Keratinocyte (primary cell): ENCODE results near the gene CD36. TPM values are rescaled to one million over a fixed set of nuclear protein-coding genes. Genes with fewer than 3 reads are reported as not detected.

ENCODE experiments used
- DNase-seq: peaks from one replicate; pipeline ENCODE4 v3.0.0-alpha.2; 2011; ENCODE audit warnings: low read depth, missing footprints, low spot score
- FAIRE-seq: peaks from 2 replicates; lab custom pipeline; 2011; peaks lifted over from hg19 to GRCh38; lab: Jason Lieb, UNC
- H2AFZ ChIP-seq: 2 replicates; pipeline ENCODE4 v1.6.0; 2012; ENCODE audit warnings: low read length, control low read depth, inconsistent platforms; ENCODE audit not compliant: control insufficient read depth
- H3K27ac ChIP-seq: 2 replicates; pipeline ENCODE4 v1.5.1; 2011; ENCODE audit warnings: low read length; ENCODE audit not compliant: control insufficient read depth, insufficient read depth
- H3K27me3 ChIP-seq: 3 replicates; pipeline ENCODE4 v1.6.0; 2011; ENCODE audit warnings: low read length; ENCODE audit not compliant: control insufficient read depth, insufficient read depth; ENCODE audit errors: extremely low read depth
- H3K36me3 ChIP-seq, 2 experiments: 2 replicates in 1 of 2; 3 replicates in 1 of 2; pipeline ENCODE4 v1.5.1; 2011; ENCODE audit warnings: low read length in 2 of 2, mild to moderate bottlenecking in 1 of 2; ENCODE audit not compliant: control insufficient read depth in 2 of 2, insufficient read depth in 2 of 2; ENCODE audit errors: extremely low read depth in 1 of 2
- H3K4me1 ChIP-seq: 3 replicates; pipeline ENCODE4 v1.5.1; 2011; ENCODE audit warnings: low read length; ENCODE audit not compliant: control insufficient read depth, insufficient read depth; ENCODE audit errors: extremely low read depth
- H3K4me2 ChIP-seq: 3 replicates; pipeline ENCODE4 v1.6.0; 2011; ENCODE audit warnings: low read depth, low read length; ENCODE audit not compliant: control insufficient read depth, insufficient read depth; ENCODE audit errors: extremely low read depth
- H3K4me3 ChIP-seq, 3 experiments: fragments of 200-600 bp in 1 of 3; sonication (generic) in 1 of 3; 2 replicates in 2 of 3; 3 replicates in 1 of 3; pipeline ENCODE4 v1.5.1; 2011 to 2016; ENCODE audit warnings: low read length in 3 of 3, mild to moderate bottlenecking in 3 of 3, control low read depth in 2 of 3, inconsistent platforms in 1 of 3, low read depth in 1 of 3, mixed read lengths in 1 of 3, mixed run types in 1 of 3, moderate library complexity in 1 of 3; ENCODE audit not compliant: control insufficient read depth in 2 of 3, insufficient read depth in 2 of 3; ENCODE audit errors: extremely low read depth in 1 of 3
- H3K79me2 ChIP-seq: 2 replicates; pipeline ENCODE4 v1.6.0; 2012; ENCODE audit warnings: low read length; ENCODE audit not compliant: control insufficient read depth, insufficient read depth
- H3K9ac ChIP-seq: 3 replicates; pipeline ENCODE4 v1.6.0; 2011; ENCODE audit warnings: low read length; ENCODE audit not compliant: control insufficient read depth, insufficient read depth; ENCODE audit errors: extremely low read depth
- H3K9me1 ChIP-seq: 3 replicates; pipeline ENCODE4 v1.6.0; 2011; ENCODE audit warnings: low read length; ENCODE audit not compliant: control insufficient read depth, insufficient read depth; ENCODE audit errors: extremely low read depth
- H3K9me3 ChIP-seq: 2 replicates; pipeline ENCODE4 v1.5.1; 2012; ENCODE audit warnings: low read depth, low read length; ENCODE audit not compliant: control insufficient read depth
- H4K20me1 ChIP-seq: 3 replicates; pipeline ENCODE4 v1.6.0; 2011; ENCODE audit warnings: low read length; ENCODE audit not compliant: control insufficient read depth, insufficient read depth; ENCODE audit errors: extremely low read depth
- EZH2 ChIP-seq: IDR thresholded peaks from one replicate; pipeline ENCODE4 v1.6.1; 2012; ENCODE audit warnings: inconsistent platforms, mild to moderate bottlenecking, low read length, moderate library complexity
- dilution Hi-C: fragments of 300-500 bp; cut with MboI; formaldehyde crosslinking; loops from one replicate; pipeline ENCODE4 v1.7.0; 2020; ENCODE audit warnings: low sequenced_read_pairs; ENCODE audit not compliant: extremely low pct_ligation_motif_present
- polyA plus RNA-seq, 5 experiments: library from polyadenylated mRNA; depleted of rRNA in 3 of 5; stranded (reverse) in 3 of 5; stranded (forward) in 1 of 5; unstranded in 1 of 5; fragments of >200 nt; gene quantifications; 1 replicate in 1 of 5; 2 replicates in 3 of 5; 3 replicates in 1 of 5; pipeline versions ENCODE4 v1.2.1 to v1.2.3, GENCODE V29; 2011 to 2012; ENCODE audit warnings: missing spikeins in 2 of 5, low read depth in 1 of 5, low replicate concordance in 1 of 5
- TF ChIP-seq, protein P1 (sequence below), 3 experiments: IDR thresholded peaks in 1 of 3; conservative IDR thresholded peaks in 1 of 3; optimal IDR thresholded peaks in 1 of 3; 2 replicates in 2 of 3; 3 replicates in 1 of 3; pipeline versions ENCODE3 to v1.5.1; 2011; ENCODE audit warnings: low read length in 3 of 3, mild to moderate bottlenecking in 3 of 3, moderate library complexity in 2 of 3, control low read depth in 1 of 3, inconsistent platforms in 1 of 3; ENCODE audit not compliant: insufficient read depth in 2 of 3; ENCODE audit errors: extremely low read depth in 1 of 3

The CD36 gene
- polyA plus RNA-seq, 1 donor (not counting 4 experiments of a cell fraction or from before 2014, with no cell fraction given), result 0.59 TPM

- TF ChIP-seq, protein P1, sequence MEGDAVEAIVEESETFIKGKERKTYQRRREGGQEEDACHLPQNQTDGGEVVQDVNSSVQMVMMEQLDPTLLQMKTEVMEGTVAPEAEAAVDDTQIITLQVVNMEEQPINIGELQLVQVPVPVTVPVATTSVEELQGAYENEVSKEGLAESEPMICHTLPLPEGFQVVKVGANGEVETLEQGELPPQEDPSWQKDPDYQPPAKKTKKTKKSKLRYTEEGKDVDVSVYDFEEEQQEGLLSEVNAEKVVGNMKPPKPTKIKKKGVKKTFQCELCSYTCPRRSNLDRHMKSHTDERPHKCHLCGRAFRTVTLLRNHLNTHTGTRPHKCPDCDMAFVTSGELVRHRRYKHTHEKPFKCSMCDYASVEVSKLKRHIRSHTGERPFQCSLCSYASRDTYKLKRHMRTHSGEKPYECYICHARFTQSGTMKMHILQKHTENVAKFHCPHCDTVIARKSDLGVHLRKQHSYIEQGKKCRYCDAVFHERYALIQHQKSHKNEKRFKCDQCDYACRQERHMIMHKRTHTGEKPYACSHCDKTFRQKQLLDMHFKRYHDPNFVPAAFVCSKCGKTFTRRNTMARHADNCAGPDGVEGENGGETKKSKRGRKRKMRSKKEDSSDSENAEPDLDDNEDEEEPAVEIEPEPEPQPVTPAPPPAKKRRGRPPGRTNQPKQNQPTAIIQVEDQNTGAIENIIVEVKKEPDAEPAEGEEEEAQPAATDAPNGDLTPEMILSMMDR (optimal IDR thresholded peaks at IDR 0.05 in 1 of 3, IDR thresholded peaks at IDR 0.05 in 1 of 3, conservative IDR thresholded peaks at IDR 0.05 in 1 of 3; ENCODE audit: extremely low read depth in 1 of 3, insufficient read depth in 2 of 3, low read length in 3 of 3), result no peak
- no peak for TF ChIP-seq EZH2
- no peaks in the 10 kb centered on the region for H3K36me3 ChIP-seq
- no peaks in the 10 kb centered on the region for H3K4me1 ChIP-seq
- dilution Hi-C loops, result no loop called here
- H3K4me3 ChIP-seq, result no peak overlapping the region
- no peak overlapping the region for H2AFZ ChIP-seq
- H3K27ac ChIP-seq, result no peak overlapping the region
- no peak overlapping the region for H3K9ac ChIP-seq
- DNase-seq, result no peak
- no peak overlapping the region for H3K4me2 ChIP-seq
- H3K9me3 ChIP-seq, result no peaks in the 10 kb centered on the region
- no peaks in the 10 kb centered on the region for H3K27me3 ChIP-seq
- no peak for FAIRE-seq
- H4K20me1 ChIP-seq, result no peaks in the 10 kb centered on the region
- H3K9me1 ChIP-seq, result no peaks in the 10 kb centered on the region
- H3K79me2 ChIP-seq, result no peaks in the 10 kb centered on the region
Observed at GRCh38 chr7:80632139-80632538, 6.3 kb upstream of the CD36 start.

DNA sequence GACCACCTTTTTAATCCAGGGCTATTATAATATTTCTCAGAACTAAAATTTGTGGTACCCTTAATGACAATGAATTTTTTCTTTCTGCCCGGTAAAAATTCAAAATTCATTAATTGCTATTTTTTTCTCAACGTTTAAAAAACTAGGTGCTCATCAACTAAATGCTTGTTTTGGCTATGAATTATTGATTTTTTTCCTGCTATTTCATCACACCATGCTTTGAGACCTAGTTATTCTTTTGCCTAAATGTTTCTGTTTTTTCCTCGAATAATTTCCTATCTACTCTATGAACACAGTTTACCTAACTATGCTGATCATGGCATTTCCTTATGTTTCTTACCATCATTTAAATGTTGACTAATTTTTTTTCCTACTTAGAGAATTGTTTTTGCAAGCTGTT, 5.6 kb upstream of the CD36 start:
- Histone ChIP-seq H3K9ac (no peak overlapping the region), H3K9me3 (no peaks in the 10 kb centered on the region), H2AFZ (no peak overlapping the region), H3K9me1 (no peaks in the 10 kb centered on the region), H3K79me2 (no peaks in the 10 kb centered on the region), H3K4me1 (no peaks in the 10 kb centered on the region), H3K27me3 (no peaks in the 10 kb centered on the region), H3K4me3 (no peak overlapping the region), H3K36me3 (no peaks in the 10 kb centered on the region), H3K4me2 (no peak overlapping the region), H4K20me1 (no peaks in the 10 kb centered on the region), H3K27ac (no peak overlapping the region)
- dilution Hi-C loops, result no loop called here
- DNase-seq (no peak), FAIRE-seq (no peak)
- no peak for TF ChIP-seq EZH2
- TF ChIP-seq, protein P1 (optimal IDR thresholded peaks at IDR 0.05 in 1 of 3, IDR thresholded peaks at IDR 0.05 in 1 of 3, conservative IDR thresholded peaks at IDR 0.05 in 1 of 3; ENCODE audit: extremely low read depth in 1 of 3, insufficient read depth in 2 of 3, low read length in 3 of 3), result no peak
